Panc1 (cell line): Measurements from ENCODE around the gene ARHGEF7.

ENCODE experiments used
- POLR2AphosphoS5 ChIP-seq: IDR thresholded peaks from 2 replicates; pipeline ENCODE4 v1.6.1; 2012; ENCODE audit warnings: mild to moderate bottlenecking, low read depth, low read length, moderate library complexity
- TCF7L2 ChIP-seq: IDR thresholded peaks from 2 replicates; pipeline ENCODE4 v1.6.1; 2011; ENCODE audit warnings: mild to moderate bottlenecking, low read depth, low read length, inconsistent platforms
- TF ChIP-seq, protein P1 (sequence below): fragments of 450-650 bp; IDR thresholded peaks from 2 replicates; pipeline ENCODE4 v1.5.1; 2017; ENCODE audit warnings: mild to moderate bottlenecking
- TF ChIP-seq, protein P2 (sequence below), 2 experiments: IDR thresholded peaks; 2 replicates each; pipeline ENCODE4 v1.6.1; 2011 to 2012; ENCODE audit warnings: low read depth in 2 of 2, control low read depth in 1 of 2, low read length in 1 of 2, mild to moderate bottlenecking in 1 of 2, moderate library complexity in 1 of 2; ENCODE audit not compliant: insufficient read depth in 1 of 2

GRCh38 chr13:111343186-111343805, 228.2 kb downstream of the ARHGEF7 start:
- TF ChIP-seq, protein P1, sequence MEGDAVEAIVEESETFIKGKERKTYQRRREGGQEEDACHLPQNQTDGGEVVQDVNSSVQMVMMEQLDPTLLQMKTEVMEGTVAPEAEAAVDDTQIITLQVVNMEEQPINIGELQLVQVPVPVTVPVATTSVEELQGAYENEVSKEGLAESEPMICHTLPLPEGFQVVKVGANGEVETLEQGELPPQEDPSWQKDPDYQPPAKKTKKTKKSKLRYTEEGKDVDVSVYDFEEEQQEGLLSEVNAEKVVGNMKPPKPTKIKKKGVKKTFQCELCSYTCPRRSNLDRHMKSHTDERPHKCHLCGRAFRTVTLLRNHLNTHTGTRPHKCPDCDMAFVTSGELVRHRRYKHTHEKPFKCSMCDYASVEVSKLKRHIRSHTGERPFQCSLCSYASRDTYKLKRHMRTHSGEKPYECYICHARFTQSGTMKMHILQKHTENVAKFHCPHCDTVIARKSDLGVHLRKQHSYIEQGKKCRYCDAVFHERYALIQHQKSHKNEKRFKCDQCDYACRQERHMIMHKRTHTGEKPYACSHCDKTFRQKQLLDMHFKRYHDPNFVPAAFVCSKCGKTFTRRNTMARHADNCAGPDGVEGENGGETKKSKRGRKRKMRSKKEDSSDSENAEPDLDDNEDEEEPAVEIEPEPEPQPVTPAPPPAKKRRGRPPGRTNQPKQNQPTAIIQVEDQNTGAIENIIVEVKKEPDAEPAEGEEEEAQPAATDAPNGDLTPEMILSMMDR, result no peak
- TF ChIP-seq POLR2AphosphoS5 (no peak), TCF7L2 (no peak)
- TF ChIP-seq, protein P2, sequence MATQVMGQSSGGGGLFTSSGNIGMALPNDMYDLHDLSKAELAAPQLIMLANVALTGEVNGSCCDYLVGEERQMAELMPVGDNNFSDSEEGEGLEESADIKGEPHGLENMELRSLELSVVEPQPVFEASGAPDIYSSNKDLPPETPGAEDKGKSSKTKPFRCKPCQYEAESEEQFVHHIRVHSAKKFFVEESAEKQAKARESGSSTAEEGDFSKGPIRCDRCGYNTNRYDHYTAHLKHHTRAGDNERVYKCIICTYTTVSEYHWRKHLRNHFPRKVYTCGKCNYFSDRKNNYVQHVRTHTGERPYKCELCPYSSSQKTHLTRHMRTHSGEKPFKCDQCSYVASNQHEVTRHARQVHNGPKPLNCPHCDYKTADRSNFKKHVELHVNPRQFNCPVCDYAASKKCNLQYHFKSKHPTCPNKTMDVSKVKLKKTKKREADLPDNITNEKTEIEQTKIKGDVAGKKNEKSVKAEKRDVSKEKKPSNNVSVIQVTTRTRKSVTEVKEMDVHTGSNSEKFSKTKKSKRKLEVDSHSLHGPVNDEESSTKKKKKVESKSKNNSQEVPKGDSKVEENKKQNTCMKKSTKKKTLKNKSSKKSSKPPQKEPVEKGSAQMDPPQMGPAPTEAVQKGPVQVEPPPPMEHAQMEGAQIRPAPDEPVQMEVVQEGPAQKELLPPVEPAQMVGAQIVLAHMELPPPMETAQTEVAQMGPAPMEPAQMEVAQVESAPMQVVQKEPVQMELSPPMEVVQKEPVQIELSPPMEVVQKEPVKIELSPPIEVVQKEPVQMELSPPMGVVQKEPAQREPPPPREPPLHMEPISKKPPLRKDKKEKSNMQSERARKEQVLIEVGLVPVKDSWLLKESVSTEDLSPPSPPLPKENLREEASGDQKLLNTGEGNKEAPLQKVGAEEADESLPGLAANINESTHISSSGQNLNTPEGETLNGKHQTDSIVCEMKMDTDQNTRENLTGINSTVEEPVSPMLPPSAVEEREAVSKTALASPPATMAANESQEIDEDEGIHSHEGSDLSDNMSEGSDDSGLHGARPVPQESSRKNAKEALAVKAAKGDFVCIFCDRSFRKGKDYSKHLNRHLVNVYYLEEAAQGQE (IDR thresholded peaks at IDR 0.05; ENCODE audit: insufficient read depth in 1 of 2, low read depth in 2 of 2, low read length in 1 of 2), result no peak
